GM12878 (cell line): ENCODE measurements around the gene ARHGAP26. TPM values are rescaled to one million over a fixed set of nuclear protein-coding genes. Genes with fewer than 3 reads are reported as not detected.

Source experiments
- ATAC-seq: fragments of 200-7000 bp; cut with Tn5 transposase; 3 replicates; pipeline ENCODE4 v1.9.1; 2020; ENCODE audit warnings: mild to moderate bottlenecking, moderate library complexity
- BruUV-seq: library from RNA; stranded (reverse); fragments of 400-500 nt; replicated peaks from 2 replicates; lab custom pipeline; 2021; lab: Mats Ljungman, UMichigan
- CTCF ChIA-PET: fragments of 300-600 bp; sonication (Branson Sonifier 250); formaldehyde crosslinking; extraction: SDS; loops from one replicate; lab custom pipeline; 2021; ENCODE audit warnings: inconsistent platforms; lab: Yijun Ruan, JAX
- POLR2A ChIA-PET: fragments of 350-600 bp; formaldehyde crosslinking; extraction: SDS; loops from one replicate; lab custom pipeline; 2021; ENCODE audit warnings: inconsistent platforms; lab: Charles Lee
- RAD21 ChIA-PET: fragments of 300-600 bp; sonication (Branson Sonifier 250); formaldehyde crosslinking; loops from one replicate; lab custom pipeline; 2023; ENCODE audit warnings: antibody characterized with exemption; ENCODE audit not compliant: unreplicated experiment; lab: Charles Lee
- SMC1A ChIA-PET: fragments of 300-600 bp; sonication (Branson Sonifier 250); formaldehyde crosslinking; loops from one replicate; lab custom pipeline; 2023; ENCODE audit not compliant: unreplicated experiment, uncharacterized antibody; lab: Charles Lee
- DNase-seq: peaks from one replicate; pipeline ENCODE4 v3.0.0-alpha.2; 2011; ENCODE audit warnings: low read depth, low spot score
- FAIRE-seq: peaks from 3 replicates; lab custom pipeline; 2011; peaks lifted over from hg19 to GRCh38; lab: Jason Lieb, UNC
- H2AFZ ChIP-seq: 2 replicates; pipeline ENCODE4 v1.6.0; 2011; ENCODE audit warnings: low read depth, low read length, control low read depth; ENCODE audit not compliant: control insufficient read depth
- H3K27ac ChIP-seq: 2 replicates; pipeline ENCODE4 v1.5.1; 2011; ENCODE audit warnings: control low read depth; ENCODE audit not compliant: control insufficient read depth, insufficient read depth
- H3K27me3 ChIP-seq, 2 experiments: replicated peaks in 1 of 2; 2 replicates each; pipeline versions ENCODE4 v1.6.0 to v1.6.1; 2011; ENCODE audit warnings: low read length in 1 of 2; ENCODE audit not compliant: control insufficient read depth in 2 of 2, insufficient read depth in 2 of 2
- H3K36me3 ChIP-seq, 2 experiments: 2 replicates each; pipeline ENCODE4 v1.5.1; 2011; ENCODE audit warnings: low read length in 1 of 2; ENCODE audit not compliant: control insufficient read depth in 2 of 2, insufficient read depth in 2 of 2
- H3K4me1 ChIP-seq: 2 replicates; pipeline ENCODE4 v1.6.1; 2011; ENCODE audit warnings: mild to moderate bottlenecking, low read length, moderate library complexity, mixed read lengths; ENCODE audit not compliant: control insufficient read depth, insufficient read depth
- H3K4me2 ChIP-seq: 2 replicates; pipeline ENCODE4 v1.6.0; 2011; ENCODE audit warnings: control low read depth; ENCODE audit not compliant: control insufficient read depth, insufficient read depth
- H3K4me3 ChIP-seq: fragments of 200-600 bp; sonication (generic); 2 replicates; pipeline ENCODE4 v1.5.1; 2016
- H3K79me2 ChIP-seq: 2 replicates; pipeline ENCODE4 v1.6.0; 2011; ENCODE audit warnings: low read length; ENCODE audit not compliant: control insufficient read depth, insufficient read depth
- H3K9ac ChIP-seq: 2 replicates; pipeline ENCODE4 v1.8.0; 2011; ENCODE audit warnings: low read length, control low read depth, mixed read lengths; ENCODE audit not compliant: control insufficient read depth, insufficient read depth
- H3K9me3 ChIP-seq: replicated peaks from 3 replicates; pipeline ENCODE4 v1.5.1; 2011; ENCODE audit warnings: mild to moderate bottlenecking, low read length; ENCODE audit not compliant: control insufficient read depth, insufficient read depth
- H4K20me1 ChIP-seq: 2 replicates; pipeline ENCODE4 v1.6.0; 2011; ENCODE audit not compliant: control insufficient read depth, insufficient read depth
- BRCA1 ChIP-seq: IDR thresholded peaks from 2 replicates; pipeline ENCODE4 v1.6.1; 2011; ENCODE audit warnings: low read depth, low read length, improper control_type of control experiment
- CREB1 ChIP-seq: IDR thresholded peaks from 2 replicates; pipeline ENCODE4 v1.6.1; 2012; ENCODE audit warnings: low read depth, mild to moderate bottlenecking, inconsistent platforms
- EGR1 ChIP-seq, 2 experiments: IDR thresholded peaks; 1 replicate in 1 of 2; 2 replicates in 1 of 2; pipeline ENCODE4 v1.6.1; 2011 to 2012; ENCODE audit warnings: low read depth in 2 of 2, low read length in 2 of 2, borderline replicate concordance in 1 of 2, mild to moderate bottlenecking in 1 of 2, moderate library complexity in 1 of 2
- HDAC2 ChIP-seq: fragments of 200-600 bp; sonication (generic); IDR thresholded peaks from 2 replicates; pipeline ENCODE4 v1.6.1; 2017
- NBN ChIP-seq: fragments of 450-650 bp; IDR thresholded peaks from 2 replicates; pipeline ENCODE4 v1.6.1; 2016
- NFXL1 ChIP-seq: fragments of 450-650 bp; IDR thresholded peaks from 2 replicates; pipeline ENCODE4 v1.6.1; 2017; ENCODE audit warnings: antibody characterized with exemption, mild to moderate bottlenecking, borderline replicate concordance
- RCOR1 ChIP-seq: conservative IDR thresholded peaks from 2 replicates; pipeline ENCODE4 v1.6.1; 2012; ENCODE audit warnings: low read depth, low read length, improper control_type of control experiment
- ZNF217 ChIP-seq: fragments of 450-650 bp; IDR thresholded peaks from 2 replicates; pipeline ENCODE4 v1.6.1; 2017; ENCODE audit warnings: antibody characterized with exemption, mild to moderate bottlenecking
- ZNF24 ChIP-seq: fragments of 450-650 bp; IDR thresholded peaks from 2 replicates; pipeline ENCODE4 v1.6.1; 2017; ENCODE audit warnings: antibody characterized with exemption, mild to moderate bottlenecking
- WGBS: methylation state at CpG from one replicate; pipeline ENCODE4 v1.1.6; 2016; ENCODE audit warnings: low lambda C conversion rate; ENCODE audit not compliant: insufficient replicate concordance, insufficient coverage; ENCODE audit errors: missing lambda C conversion rate; 5-methylcytosine and 5-hydroxymethylcytosine counted together
- in situ Hi-C: fragments of 300-500 bp; cut with MboI; formaldehyde crosslinking; loops from 9 replicates; pipeline ENCODE4 v1.14.3; 2018; ENCODE audit warnings: mixed read lengths
- intact Hi-C: fragments of 100-400 bp; cut with micrococcal nuclease; formaldehyde crosslinking; loops from one replicate; pipeline ENCODE4 v1.14.2; 2022; ENCODE audit not compliant: unreplicated experiment
- polyA plus RNA-seq, 11 experiments: library from polyadenylated mRNA; depleted of rRNA in 4 of 11; unstranded in 6 of 11; stranded (reverse) in 5 of 11; fragments of >200 nt; fragmentation: Nextera tagmentation in 4 of 11; fragmentation: Illumina TruSeq in 1 of 11; extraction: Ambion mirVana in 4 of 11; extraction: Trizol in 1 of 11; gene quantifications; 1 replicate in 1 of 11; 2 replicates in 10 of 11; pipeline versions ENCODE4 v1.2.1 to v1.2.3, GENCODE V29; 2011 to 2016; ENCODE audit warnings: inconsistent platforms in 2 of 11, missing spikeins in 2 of 11, low read depth in 1 of 11
- total RNA-seq, 4 experiments: library from RNA; depleted of rRNA in 3 of 4; stranded (reverse); fragments of >200 nt in 3 of 4; fragmentation: Illumina TruSeq in 1 of 4; extraction: Trizol in 1 of 4; gene quantifications; 2 replicates each; pipeline versions ENCODE4 v1.2.1 to v1.2.3, GENCODE V29; 2013 to 2021

The ARHGAP26 gene
- total and polyA plus RNA-seq, 10 of the 15 experiments (the other 5 are each of a cell fraction or from before 2014, with no cell fraction given), result 9.4 to 41.5 (median 19.3) TPM

- 70% methylated on average over 4 of the region's 4 CpGs for WGBS
- ChIA-PET CTCF (interaction anchor here (0.9 to 1.5 kb wide), 8 partner anchors 9 to 395 kb away, joined by 3 to 5 read pairs (median 4); no protein-coding TSS in a partner anchor), RAD21 (interaction anchor here (0.6 kb wide), 1 partner anchor 221 kb away, joined by 4 read pairs; no protein-coding TSS in a partner anchor), SMC1A (interaction anchor here (1.0 to 2.9 kb wide), 9 partner anchors 10 to 890 kb away, joined by 3 to 15 read pairs (median 4); no protein-coding TSS in a partner anchor), POLR2A (interaction anchor here (1.5 kb wide), 1 partner anchor 11 kb away, joined by 3 read pairs; no protein-coding TSS in a partner anchor)
- H3K4me1 ChIP-seq, result peaks cover 4% of the 10 kb centered on the region; the same call in 1 of the 2 replicates
- no peak for FAIRE-seq
- no peak for DNase-seq
- in situ Hi-C loops, result no loop called here
- no peak for ATAC-seq
- BruUV-seq, result no TSS peak
- TF ChIP-seq BRCA1, result no peak
- no peak for TF ChIP-seq EGR1 (IDR thresholded peaks at IDR 0.05; ENCODE audit: borderline replicate concordance in 1 of 2, low read depth in 2 of 2, low read length in 2 of 2)
- no peak for TF ChIP-seq HDAC2
- no peak for TF ChIP-seq ZNF217
- no peak for TF ChIP-seq NBN
- TF ChIP-seq ZNF24, result no peak
- no peaks in the 10 kb centered on the region for H3K79me2 ChIP-seq
- H3K27me3 ChIP-seq, result no peaks in the 10 kb centered on the region
- intact Hi-C loops, result loop anchor here (5.0 kb wide), 1 partner anchor 62 kb away; no protein-coding TSS in a partner anchor
- H3K9ac ChIP-seq, result no peak overlapping the region
- H3K9me3 ChIP-seq, result no peaks in the 10 kb centered on the region
- no peak overlapping the region for H2AFZ ChIP-seq
- H4K20me1 ChIP-seq, result no peaks in the 10 kb centered on the region
- no peak overlapping the region for H3K27ac ChIP-seq
- H3K4me2 ChIP-seq, result no peak overlapping the region
- no peaks in the 10 kb centered on the region for H3K36me3 ChIP-seq
- no peak overlapping the region for H3K4me3 ChIP-seq
Observed at GRCh38 chr5:142939884-142940283, 169.7 kb downstream of the ARHGAP26 start.

- Histone ChIP-seq H4K20me1 (no peaks in the 10 kb centered on the region), H3K27ac (no peak overlapping the region), H2AFZ (no peak overlapping the region), H3K9ac (no peak overlapping the region), H3K79me2 (no peaks in the 10 kb centered on the region), H3K9me3 (no peaks in the 10 kb centered on the region), H3K4me1 (no peaks in the 10 kb centered on the region), H3K36me3 (no peaks in the 10 kb centered on the region), H3K4me3 (no peak overlapping the region), H3K4me2 (no peak overlapping the region), H3K27me3 (no peaks in the 10 kb centered on the region)
- ATAC-seq (peak; percentile 52; the same call in 2 of the 3 replicates), DNase-seq (no peak), FAIRE-seq (no peak)
- TF ChIP-seq CREB1 (no peak), RCOR1 (no peak), NFXL1 (no peak)
- BruUV-seq, result no TSS peak
- RAD21 ChIA-PET, result no interaction called here
- CTCF ChIA-PET, result no interaction called here
- in situ Hi-C loops, result no loop called here
- SMC1A ChIA-PET, result no interaction called here
- POLR2A ChIA-PET, result no interaction called here
- intact Hi-C loops, result no loop called here
- 45% methylated on average over 2 of the region's 2 CpGs for whole genome bisulfite sequencing
Observed at GRCh38 chr5:142941245-142941644, 171.1 kb downstream of the ARHGAP26 start.
